ENCODE measurements around the gene CENPO.
"Not testable (repeated sequence)": the region's sequence is repeated elsewhere in the genome, so short reads cannot be mapped to it uniquely, and the experiment has no call there.

Gene CENPO

GRCh38 chr2:24832931-24833701 is 39.9 kb downstream of the CENPO start:
- in situ Hi-C loops (cut with MboI; ENCODE audit: low pct_unique_long_range_greater_than_20kb, low sequenced_read_pairs), result loop anchor here (25.0 kb wide), 1 partner anchor 421 kb away; no protein-coding TSS in a partner anchor
- no peak for DNase-seq

- in situ Hi-C loops (cut with MboI; ENCODE audit: low pct_unique_long_range_greater_than_20kb, low sequenced_read_pairs), result loop anchor here (25.0 kb wide), 1 partner anchor 422 kb away; no protein-coding TSS in a partner anchor
- DNase-seq, result no peak
Measured at GRCh38 chr2:24833821-24834732, 40.9 kb downstream of the CENPO start.

- in situ Hi-C loops (cut with MboI; ENCODE audit: low pct_unique_long_range_greater_than_20kb, low sequenced_read_pairs), result loop anchor here (25.0 kb wide), 1 partner anchor 423 kb away; no protein-coding TSS in a partner anchor
- no peak for DNase-seq
Measured at GRCh38 chr2:24834733-24835395, 41.6 kb downstream of the CENPO start.

DNA sequence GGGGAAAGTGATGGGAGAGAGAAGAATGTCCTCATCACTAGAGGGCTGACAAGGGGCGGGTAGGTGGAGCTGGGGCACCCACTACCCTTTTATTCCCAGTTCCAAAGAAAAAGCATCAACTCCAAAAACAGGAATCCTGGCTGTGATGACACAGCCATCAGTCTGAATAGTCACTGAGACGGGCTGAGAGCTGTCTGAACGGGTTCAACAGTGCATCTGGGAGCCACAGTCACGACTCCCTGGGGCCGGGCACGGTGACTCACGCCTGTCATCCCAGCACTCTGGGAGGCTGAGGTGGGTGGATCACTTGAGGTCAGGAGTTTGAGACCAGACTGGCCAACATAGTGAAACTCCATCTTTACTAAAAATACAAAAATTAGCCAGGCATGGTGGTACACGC is 42.2 kb downstream of the CENPO start:
- in situ Hi-C loops (cut with MboI; ENCODE audit: low pct_unique_long_range_greater_than_20kb, low sequenced_read_pairs), result loop anchor here (25.0 kb wide), 1 partner anchor 423 kb away; no protein-coding TSS in a partner anchor
- DNase-seq, result not testable (repeated sequence)

- in situ Hi-C loops (cut with MboI; ENCODE audit: low pct_unique_long_range_greater_than_20kb, low sequenced_read_pairs), result loop anchor here (25.0 kb wide), 1 partner anchor 424 kb away; no protein-coding TSS in a partner anchor
- DNase-seq, result no peak
Measured at GRCh38 chr2:24836206-24836605, 43.0 kb downstream of the CENPO start.

GRCh38 chr2:24836706-24837105 is 43.5 kb downstream of the CENPO start:
- in situ Hi-C loops (cut with MboI; ENCODE audit: low pct_unique_long_range_greater_than_20kb, low sequenced_read_pairs), result loop anchor here (25.0 kb wide), 1 partner anchor 424 kb away; no protein-coding TSS in a partner anchor
- DNase-seq, result no peak

DNA sequence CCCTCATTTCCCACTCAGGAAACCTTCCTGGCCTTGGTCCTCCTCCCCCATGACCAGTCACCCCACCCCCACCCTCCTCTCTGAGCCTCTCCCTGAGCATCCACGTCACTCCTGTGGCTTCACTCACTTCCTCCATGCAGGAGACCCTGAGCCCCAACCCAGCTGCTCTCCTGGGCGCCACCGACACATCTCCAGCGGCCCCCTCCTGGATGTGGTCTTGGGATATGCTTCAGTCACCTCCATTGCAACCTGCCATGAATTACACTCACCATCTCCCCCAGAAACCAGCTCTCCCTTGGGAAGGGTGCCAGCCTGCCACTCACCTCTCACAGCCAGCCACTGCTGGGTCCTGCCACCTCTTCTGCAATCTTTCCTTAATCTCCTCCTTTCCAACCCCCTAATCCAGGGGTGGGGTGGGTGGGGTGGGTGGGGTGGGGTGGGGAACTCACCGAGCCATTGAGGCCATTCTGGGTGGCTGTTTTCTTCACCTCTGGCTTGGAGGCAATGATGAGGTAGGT is 44.8 kb downstream of the CENPO start:
- DNase-seq, result no peak
- in situ Hi-C loops (cut with MboI; ENCODE audit: low pct_unique_long_range_greater_than_20kb, low sequenced_read_pairs), result loop anchor here (25.0 kb wide), 1 partner anchor 426 kb away; no protein-coding TSS in a partner anchor

GRCh38 chr2:24838541-24838940 is 45.3 kb downstream of the CENPO start:
- DNase-seq, result no peak
- in situ Hi-C loops (cut with MboI; ENCODE audit: low pct_unique_long_range_greater_than_20kb, low sequenced_read_pairs), result loop anchor here (25.0 kb wide), 1 partner anchor 426 kb away; no protein-coding TSS in a partner anchor

- no peak for DNase-seq
- in situ Hi-C loops (cut with MboI; ENCODE audit: low pct_unique_long_range_greater_than_20kb, low sequenced_read_pairs), result loop anchor here (25.0 kb wide), 1 partner anchor 427 kb away; no protein-coding TSS in a partner anchor
Measured at GRCh38 chr2:24839729-24840128, 46.5 kb downstream of the CENPO start.

DNA sequence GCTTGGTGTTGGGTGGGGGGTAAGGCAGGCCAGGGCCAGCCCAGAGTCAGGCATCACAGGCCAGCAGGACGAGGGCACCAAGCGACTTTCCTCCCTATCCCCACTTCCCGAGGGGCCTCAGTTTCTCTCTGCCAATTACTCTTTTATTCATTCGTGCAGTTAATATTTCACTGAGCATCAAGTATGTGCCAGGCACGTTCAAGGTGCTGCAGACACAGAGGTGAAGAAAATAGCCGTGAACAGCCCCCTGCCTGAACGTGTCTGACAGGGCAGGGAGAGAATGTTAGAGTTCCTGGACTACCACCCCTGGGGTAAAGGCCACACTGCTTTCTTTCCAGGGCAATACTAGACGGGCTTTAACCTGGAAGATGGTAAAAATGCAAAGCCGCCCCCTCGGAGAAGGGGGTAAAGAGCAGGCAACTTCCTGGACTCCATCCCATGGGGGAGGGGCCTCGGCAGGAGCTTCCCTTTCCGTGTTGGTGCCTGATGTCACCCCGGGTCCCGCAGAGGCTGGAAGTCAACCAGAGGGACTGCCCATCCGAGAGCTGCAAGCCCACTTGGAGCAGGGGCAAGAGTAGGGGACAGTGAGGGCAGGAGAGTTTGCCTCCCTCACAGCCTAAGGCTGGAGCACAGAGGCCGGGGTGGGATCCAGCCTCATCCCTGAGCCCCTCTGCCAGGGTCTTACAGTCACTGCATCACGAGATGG is 47.1 kb downstream of the CENPO start:
- in situ Hi-C loops (cut with MboI; ENCODE audit: low pct_unique_long_range_greater_than_20kb, low sequenced_read_pairs), result loop anchor here (25.0 kb wide), 1 partner anchor 428 kb away; no protein-coding TSS in a partner anchor
- no peak for DNase-seq

GRCh38 chr2:24840962-24841945 is 48.0 kb downstream of the CENPO start:
- in situ Hi-C loops (cut with MboI; ENCODE audit: low pct_unique_long_range_greater_than_20kb, low sequenced_read_pairs), result loop anchor here (25.0 kb wide), 1 partner anchor 429 kb away; no protein-coding TSS in a partner anchor
- no peak for DNase-seq

GRCh38 chr2:24842081-24843050 is 49.1 kb downstream of the CENPO start:
- DNase-seq, result no peak
- in situ Hi-C loops (cut with MboI; ENCODE audit: low pct_unique_long_range_greater_than_20kb, low sequenced_read_pairs), result loop anchor here (25.0 kb wide), 1 partner anchor 430 kb away; no protein-coding TSS in a partner anchor

- in situ Hi-C loops (cut with MboI; ENCODE audit: low pct_unique_long_range_greater_than_20kb, low sequenced_read_pairs), result loop anchor here (25.0 kb wide), 1 partner anchor 431 kb away; no protein-coding TSS in a partner anchor
- no peak for DNase-seq
Measured at GRCh38 chr2:24843330-24843860, 50.2 kb downstream of the CENPO start.

DNA sequence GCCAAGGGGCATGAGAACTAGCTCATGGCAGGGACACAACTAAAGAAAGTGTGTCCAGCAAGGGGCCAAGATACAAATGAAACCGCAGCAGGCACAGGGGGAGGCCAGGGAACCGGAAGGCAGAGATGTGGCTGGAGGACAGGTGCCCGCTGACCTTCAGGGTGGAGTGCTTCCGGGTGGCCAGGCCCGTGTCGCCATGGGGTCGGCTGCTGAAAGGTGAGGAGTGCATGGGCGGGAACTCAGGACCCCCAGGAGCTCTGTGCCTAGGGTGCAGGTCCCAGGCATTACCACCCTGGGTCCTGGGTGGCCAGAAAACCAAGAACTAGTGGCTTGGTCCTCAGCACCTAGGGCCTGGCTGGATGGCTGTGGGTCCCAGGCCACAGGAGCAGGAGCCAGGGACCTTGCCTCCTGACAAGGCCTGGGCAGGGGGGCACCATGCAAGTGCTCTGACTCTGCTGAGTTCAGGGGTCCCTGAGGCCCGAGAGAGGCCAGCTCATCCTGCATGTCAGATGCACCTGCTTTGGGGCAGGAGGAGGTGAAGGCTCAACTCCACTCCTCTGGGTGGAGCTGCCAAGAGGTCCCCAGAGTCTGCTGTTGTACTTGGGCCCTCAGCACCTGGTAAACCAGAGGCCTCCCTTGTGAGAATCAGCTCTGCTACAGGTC is 50.9 kb downstream of the CENPO start:
- in situ Hi-C loops (cut with MboI; ENCODE audit: low pct_unique_long_range_greater_than_20kb, low sequenced_read_pairs), result loop anchor here (25.0 kb wide), 1 partner anchor 432 kb away; no protein-coding TSS in a partner anchor
- DNase-seq, result no peak

DNA sequence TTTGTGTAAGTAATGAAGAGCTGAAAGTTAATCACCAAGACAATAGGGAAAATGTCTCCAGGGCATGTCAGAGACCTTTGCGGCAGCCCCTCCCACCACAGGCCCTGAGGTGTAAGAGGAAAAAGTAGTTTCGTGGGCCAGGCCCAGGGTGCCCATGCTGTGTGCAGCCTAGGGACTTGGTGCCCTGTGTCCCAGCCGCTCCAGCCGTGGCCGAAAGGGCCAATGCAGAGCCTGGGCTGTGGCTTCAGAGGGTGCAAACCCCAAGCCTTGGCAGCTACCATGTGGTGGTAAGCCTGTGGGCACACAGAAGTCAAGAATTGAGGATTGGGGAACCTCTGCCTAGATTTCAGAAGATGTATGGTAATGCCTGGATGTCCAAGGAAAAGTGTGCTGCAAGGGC is 52.5 kb downstream of the CENPO start:
- in situ Hi-C loops (cut with MboI; ENCODE audit: low pct_unique_long_range_greater_than_20kb, low sequenced_read_pairs), result loop anchor here (25.0 kb wide), 1 partner anchor 433 kb away; no protein-coding TSS in a partner anchor
- no peak for DNase-seq

Data from KBM-7 (cell line).